Caco-2 (cell line): Measurements from ENCODE around the gene ADARB2. TPM values are rescaled to one million over a fixed set of nuclear protein-coding genes. Genes with fewer than 3 reads are reported as not detected.

Experiments
- BruUV-seq: library from RNA; stranded (reverse); fragments of 400-500 nt; replicated peaks from 2 replicates; lab custom pipeline; 2021; lab: Mats Ljungman, UMichigan
- CTCF ChIA-PET: fragments of 300-600 bp; sonication (Branson Sonifier 250); formaldehyde crosslinking; loops from one replicate; lab custom pipeline; 2022; ENCODE audit warnings: antibody characterized with exemption; lab: Charles Lee
- POLR2A ChIA-PET: fragments of 300-600 bp; sonication (Branson Sonifier 250); formaldehyde crosslinking; loops from one replicate; lab custom pipeline; 2022; ENCODE audit warnings: antibody characterized with exemption; lab: Charles Lee
- DNase-seq, 2 experiments: peaks; one replicate each; pipeline versions ENCODE4 v3.0.0 to v3.0.0-alpha.2; 2020 to 2022
- H3K27me3 ChIP-seq: replicated peaks from 2 replicates; pipeline ENCODE4 v1.6.0; 2011; ENCODE audit warnings: low read length; ENCODE audit not compliant: control insufficient read depth, insufficient read depth
- H3K36me3 ChIP-seq: 2 replicates; pipeline ENCODE4 v1.5.1; 2011; ENCODE audit warnings: low read length; ENCODE audit not compliant: control insufficient read depth, insufficient read depth
- H3K4me1 ChIP-seq: fragments of 250-450 bp; sonication (Bioruptor Pico); 2 replicates; pipeline ENCODE4 v1.5.1; 2020; ENCODE audit warnings: mild to moderate bottlenecking
- H3K4me3 ChIP-seq: 2 replicates; pipeline ENCODE4 v1.5.1; 2011; ENCODE audit warnings: low read depth, mild to moderate bottlenecking, control low read depth, low read length
- H3K9me3 ChIP-seq: fragments of 250-450 bp; sonication (Bioruptor Pico); 2 replicates; pipeline ENCODE4 v1.5.1; 2020; ENCODE audit warnings: mild to moderate bottlenecking, moderate library complexity
- H3K27ac Mint-ChIP-seq: one replicate; pipeline ENCODE4 v1.8.0; 2022; ENCODE audit warnings: mixed read lengths; ENCODE audit not compliant: unreplicated experiment
- H3K27me3 Mint-ChIP-seq: one replicate; pipeline ENCODE4 v1.8.0; 2022; ENCODE audit warnings: mixed read lengths; ENCODE audit not compliant: insufficient read depth, unreplicated experiment
- H3K36me3 Mint-ChIP-seq: one replicate; pipeline ENCODE4 v1.8.0; 2022; ENCODE audit warnings: mild to moderate bottlenecking, mixed read lengths; ENCODE audit not compliant: insufficient read depth, unreplicated experiment
- H3K4me1 Mint-ChIP-seq: one replicate; pipeline ENCODE4 v1.8.0; 2022; ENCODE audit warnings: low read depth, mixed read lengths; ENCODE audit not compliant: unreplicated experiment
- H3K4me3 Mint-ChIP-seq: one replicate; pipeline ENCODE4 v1.8.0; 2022; ENCODE audit warnings: mild to moderate bottlenecking, moderate library complexity, mixed read lengths; ENCODE audit not compliant: unreplicated experiment
- H3K9me3 Mint-ChIP-seq: one replicate; pipeline ENCODE4 v1.8.0; 2022; ENCODE audit warnings: mixed read lengths; ENCODE audit not compliant: unreplicated experiment
- CTCF ChIP-seq, 2 experiments: fragments of 200-600 bp in 1 of 2; IDR thresholded peaks; 1 replicate in 1 of 2; 2 replicates in 1 of 2; pipeline versions ENCODE4 v1.5.1 to v1.8.0; 2011 to 2022; ENCODE audit warnings: antibody characterized with exemption in 1 of 2, control low read depth in 1 of 2, inconsistent platforms in 1 of 2, low read depth in 1 of 2, low read length in 1 of 2, mild to moderate bottlenecking in 1 of 2, moderate library complexity in 1 of 2; ENCODE audit not compliant: insufficient read depth in 1 of 2, severe bottlenecking in 1 of 2, unreplicated experiment in 1 of 2
- intact Hi-C: fragments of 100-400 bp; cut with micrococcal nuclease; formaldehyde crosslinking; loops from one replicate; pipeline ENCODE4 v1.10.0; 2022; ENCODE audit not compliant: unreplicated experiment
- total RNA-seq: library from RNA; stranded (reverse); gene quantifications from 2 replicates; pipeline ENCODE4 v1.2.3, GENCODE V29; 2022

The ADARB2 gene
- total RNA-seq, 1 experiment from 2014 or later, result 0.27 TPM

GRCh38 chr10:1293636-1294435 lies 443.5 kb downstream of the ADARB2 start:
- Histone ChIP-seq H3K4me1 (no peaks in the 10 kb centered on the region), H3K27me3 (no peaks in the 10 kb centered on the region; the same call in none of the 2 replicates), H3K4me3 (no peak overlapping the region), H3K9me3 (no peaks in the 10 kb centered on the region), H3K36me3 (no peaks in the 10 kb centered on the region)
- Mint-ChIP-seq H3K27ac (no peak overlapping the region), H3K4me1 (no peaks in the 10 kb centered on the region), H3K27me3 (peaks cover 20% of the 10 kb centered on the region), H3K4me3 (no peak overlapping the region), H3K9me3 (no peaks in the 10 kb centered on the region), H3K36me3 (no peaks in the 10 kb centered on the region)
- DNase-seq, result no peak
- no TSS peak for BruUV-seq
- intact Hi-C loops, result loop anchor here (5.0 kb wide), 1 partner anchor 112 kb away; no protein-coding TSS in a partner anchor
- CTCF ChIA-PET, result interaction anchor here (1.3 kb wide), 1 partner anchor 183 kb away, joined by 5 read pairs; no protein-coding TSS in a partner anchor
- POLR2A ChIA-PET, result interaction anchor here (0.5 kb wide), 1 partner anchor 1147 kb away, joined by 3 read pairs; no protein-coding TSS in a partner anchor
- no peak for TF ChIP-seq CTCF (IDR thresholded peaks at IDR 0.05; ENCODE audit: insufficient read depth in 1 of 2, low read depth in 1 of 2, low read length in 1 of 2, severe bottlenecking in 1 of 2, unreplicated experiment in 1 of 2)

- H3K4me1 ChIP-seq, result no peaks in the 10 kb centered on the region
- H3K4me1 Mint-ChIP-seq, result no peaks in the 10 kb centered on the region
- H3K4me3 Mint-ChIP-seq, result no peak overlapping the region
- no peaks in the 10 kb centered on the region for H3K36me3 Mint-ChIP-seq
- ChIA-PET CTCF (no interaction called here), POLR2A (interaction anchor here (0.5 kb wide), 1 partner anchor 1148 kb away, joined by 3 read pairs; no protein-coding TSS in a partner anchor)
- no TSS peak for BruUV-seq
- no peaks in the 10 kb centered on the region for H3K36me3 ChIP-seq
- no peak for DNase-seq
- peaks cover 20% of the 10 kb centered on the region for H3K27me3 Mint-ChIP-seq
- intact Hi-C loops, result loop anchor here (5.0 kb wide), 1 partner anchor 111 kb away; no protein-coding TSS in a partner anchor
- no peak overlapping the region for H3K4me3 ChIP-seq
- H3K9me3 ChIP-seq, result no peaks in the 10 kb centered on the region
- H3K9me3 Mint-ChIP-seq, result no peaks in the 10 kb centered on the region
- no peaks in the 10 kb centered on the region; the same call in none of the 2 replicates for H3K27me3 ChIP-seq
- no peak overlapping the region for H3K27ac Mint-ChIP-seq
- no peak for TF ChIP-seq CTCF (IDR thresholded peaks at IDR 0.05; ENCODE audit: insufficient read depth in 1 of 2, low read depth in 1 of 2, low read length in 1 of 2, severe bottlenecking in 1 of 2, unreplicated experiment in 1 of 2)
Measured at GRCh38 chr10:1293157-1293556, 444.2 kb downstream of the ADARB2 start.

GRCh38 chr10:1292611-1293031 lies 444.7 kb downstream of the ADARB2 start:
- BruUV-seq, result no TSS peak
- Mint-ChIP-seq H3K4me1 (no peaks in the 10 kb centered on the region), H3K4me3 (no peak overlapping the region), H3K27ac (no peak overlapping the region), H3K9me3 (no peaks in the 10 kb centered on the region), H3K36me3 (no peaks in the 10 kb centered on the region), H3K27me3 (peaks cover 20% of the 10 kb centered on the region)
- CTCF ChIA-PET, result no interaction called here
- Histone ChIP-seq H3K4me1 (no peaks in the 10 kb centered on the region), H3K9me3 (no peaks in the 10 kb centered on the region), H3K36me3 (no peaks in the 10 kb centered on the region), H3K27me3 (peaks cover 1% of the 10 kb centered on the region), H3K4me3 (no peak overlapping the region)
- no peak for DNase-seq
- POLR2A ChIA-PET, result no interaction called here
- TF ChIP-seq CTCF (IDR thresholded peaks at IDR 0.05; ENCODE audit: insufficient read depth in 1 of 2, low read depth in 1 of 2, low read length in 1 of 2, severe bottlenecking in 1 of 2, unreplicated experiment in 1 of 2), result no peak
- intact Hi-C loops, result loop anchor here (5.0 kb wide), 1 partner anchor 110 kb away; no protein-coding TSS in a partner anchor
